Measurements from ENCODE around the gene MZT1. TPM values are rescaled to one million over a fixed set of nuclear protein-coding genes. Genes with fewer than 3 reads are reported as not detected.

The MZT1 gene
- total RNA-seq, 1 donor from 2014 or later, result 4.7 TPM

GRCh38 chr13:72680353-72680752 lies 47.1 kb downstream of the MZT1 start:
- DNase-seq (ENCODE audit: low spot score), result no peak

DNA sequence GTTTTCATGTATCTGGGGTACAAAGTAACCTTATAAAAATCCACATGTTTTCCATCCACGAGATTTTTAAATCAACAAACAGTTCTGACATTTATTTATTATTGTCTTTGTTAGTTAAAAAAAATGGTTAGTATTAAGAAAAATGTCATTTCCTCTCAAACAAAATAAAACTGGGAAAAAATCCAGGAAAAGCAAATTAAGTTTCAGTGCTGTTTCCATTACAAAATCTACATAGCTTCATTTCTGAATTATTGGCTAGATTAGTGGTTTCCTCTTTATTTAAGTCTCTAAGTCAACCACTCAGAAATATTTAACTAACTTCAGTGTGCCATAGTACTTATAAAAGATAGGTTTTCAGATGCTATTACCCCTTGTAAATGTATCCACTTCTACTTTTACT lies 49.1 kb downstream of the MZT1 start:
- DNase-seq (ENCODE audit: low spot score), result no peak

- no peak for DNase-seq (ENCODE audit: low spot score)
Observed at GRCh38 chr13:72677431-72677830, 50.0 kb downstream of the MZT1 start.

DNA sequence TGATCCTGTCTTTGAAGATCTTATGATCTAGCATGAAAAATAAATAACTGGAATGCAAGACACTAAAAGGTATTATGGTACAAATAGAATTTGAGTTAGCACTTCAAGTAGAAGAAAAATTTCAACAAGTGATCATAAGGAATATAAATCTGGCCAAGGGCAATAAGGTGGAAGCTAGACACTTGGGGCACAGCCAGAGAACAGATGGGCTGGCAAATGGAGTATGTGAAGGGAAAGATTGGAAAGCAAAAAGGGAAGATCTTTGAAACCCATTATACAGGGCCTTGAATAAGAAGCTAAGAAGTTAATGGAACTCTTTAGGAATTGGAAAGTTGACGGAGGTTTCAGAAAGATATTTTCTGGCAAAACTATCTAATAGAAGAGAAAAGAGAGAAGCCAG lies 61.0 kb downstream of the MZT1 start:
- no peak for DNase-seq (ENCODE audit: low spot score)

DNA sequence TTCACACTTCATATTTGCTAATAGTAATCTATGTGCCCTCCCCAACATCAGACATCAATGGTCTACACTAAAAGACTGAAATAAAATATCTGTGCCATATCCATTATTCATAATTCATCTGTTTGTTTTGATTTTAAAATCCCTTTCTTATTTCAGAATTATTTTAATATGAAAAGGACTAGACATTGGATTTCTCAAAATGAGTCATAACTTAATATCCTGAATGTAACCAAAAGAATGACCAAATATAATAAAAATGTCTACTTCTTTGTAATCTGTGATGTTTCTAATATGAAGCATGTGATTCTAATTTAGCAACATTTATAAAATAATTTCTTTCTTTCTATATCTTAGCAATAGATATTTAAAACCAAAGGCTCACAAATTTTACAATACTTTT lies 64.9 kb downstream of the MZT1 start:
- no peak for DNase-seq (ENCODE audit: low spot score)

Other genes with a start within 250 kb of the MZT1 start
- gene BORA, start 294 bp upstream of the MZT1 start, total RNA-seq, result 3.4 TPM
- gene DIS3, start 54.3 kb upstream of the MZT1 start, total RNA-seq, result 29.1 TPM
- 16.5 TPM for gene PIBF1, start 54.5 kb upstream of the MZT1 start, total RNA-seq